HCEC 1CT (cell line): ENCODE data around the gene BIN1.
A peak's percentile ranks its signal among the peaks of the same experiment; 100 is the strongest.
"Not testable (repeated sequence)": the region's sequence is repeated elsewhere in the genome, so short reads cannot be mapped to it uniquely, and the experiment has no call there.

Source experiments
- DNase-seq: peaks from one replicate; pipeline ENCODE4 v3.0.0-alpha.2; 2017

Gene BIN1

DNA sequence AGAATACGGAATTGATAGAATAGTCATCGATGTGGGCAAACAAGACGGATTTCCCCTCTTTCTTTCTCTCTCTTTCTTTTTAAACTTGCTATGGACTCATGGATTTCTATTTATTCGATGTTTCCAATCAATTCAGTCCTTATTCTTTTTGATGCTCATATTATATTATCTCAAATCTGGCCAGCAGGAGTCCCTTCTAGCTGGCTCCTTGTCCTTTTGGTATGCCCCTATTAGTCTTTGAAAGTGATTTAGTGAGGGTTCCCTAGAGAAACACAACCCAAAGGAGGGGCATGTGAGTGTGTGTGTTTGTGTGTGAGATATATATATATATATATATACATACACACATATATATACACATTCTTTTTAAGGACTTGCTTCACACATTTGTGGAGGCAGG is 23.5 kb upstream of the BIN1 start:
- no peak for DNase-seq

DNA sequence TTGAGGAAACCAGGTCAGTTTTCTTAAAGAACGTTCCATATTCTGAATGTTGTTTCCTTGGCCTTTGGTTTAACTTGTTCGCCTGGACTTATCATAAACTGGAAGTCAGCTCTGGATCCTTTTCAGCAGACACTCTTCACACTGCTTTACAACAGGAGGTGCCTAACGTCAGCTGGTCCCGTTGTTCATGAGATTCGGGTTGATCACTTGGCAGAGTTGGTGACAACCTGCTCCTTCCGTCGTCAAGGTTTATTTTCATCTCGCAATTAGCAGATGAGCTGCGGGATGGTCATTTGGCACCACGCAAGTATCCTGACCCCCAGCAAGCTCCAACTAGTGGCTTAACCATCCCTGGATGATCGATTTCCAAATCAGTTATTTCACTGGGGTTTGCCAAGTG is 23.0 kb upstream of the BIN1 start:
- DNase-seq, result no peak

DNA sequence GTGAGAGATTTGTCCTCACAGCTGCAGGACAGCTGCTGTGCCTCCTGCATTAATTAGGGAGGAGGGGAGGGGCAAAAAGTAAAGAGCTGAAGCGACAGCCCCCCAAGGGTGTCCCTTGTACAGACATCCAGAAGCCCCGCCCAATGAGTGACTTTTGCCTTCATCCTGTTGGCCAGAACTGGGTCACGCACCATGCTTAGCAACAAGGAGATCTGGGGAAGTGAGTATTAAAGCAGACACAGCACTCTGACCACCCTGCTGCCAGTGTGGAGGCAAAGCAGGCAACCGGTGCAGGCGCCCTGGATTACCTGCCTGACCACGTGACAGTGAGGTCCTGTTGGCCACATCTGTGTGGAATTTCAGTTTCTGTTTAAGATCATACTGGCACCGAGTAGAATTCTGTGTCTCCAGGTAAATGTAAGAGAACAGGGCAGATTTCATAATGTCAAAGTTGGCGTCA is 21.5 kb upstream of the BIN1 start:
- no peak for DNase-seq

DNA sequence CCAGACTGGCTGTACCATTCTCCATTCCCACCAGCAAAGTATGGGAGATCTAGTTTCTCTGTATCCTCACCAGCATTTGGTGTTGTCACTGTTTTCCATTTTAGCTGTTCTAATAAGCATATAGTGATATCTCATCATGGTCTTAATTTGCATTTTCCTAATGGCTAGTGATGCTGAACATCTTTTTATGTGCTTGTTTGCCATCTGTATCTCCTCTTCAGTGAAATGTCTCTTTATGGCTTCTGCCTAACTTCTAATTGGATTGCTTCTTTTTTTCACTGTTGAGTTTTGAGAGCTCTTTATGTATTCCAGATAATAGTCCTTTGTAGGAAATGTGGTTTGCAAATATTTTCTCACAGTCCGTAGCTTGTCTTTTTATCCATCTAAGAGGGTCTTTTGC is 18.9 kb upstream of the BIN1 start:
- DNase-seq, result no peak

DNA sequence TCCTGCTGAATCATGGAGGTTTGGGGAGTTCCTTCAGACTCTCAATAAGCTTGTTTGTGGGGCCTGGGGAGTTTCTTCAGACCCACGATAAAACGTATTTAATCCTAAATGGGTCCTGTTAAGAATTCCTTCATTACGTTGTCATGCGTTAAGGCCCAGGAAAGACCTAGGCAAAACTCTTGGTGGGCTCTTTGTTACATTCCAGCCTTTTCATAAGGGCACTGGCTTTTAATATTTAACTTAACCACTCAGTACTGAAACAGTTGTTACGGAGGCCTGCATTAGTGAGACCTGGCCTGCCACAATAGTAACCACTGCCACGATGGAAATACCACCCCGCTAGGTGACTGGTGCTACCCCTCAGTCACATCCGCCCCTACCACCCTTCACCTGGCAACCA is 17.5 kb upstream of the BIN1 start:
- DNase-seq, result no peak

DNA sequence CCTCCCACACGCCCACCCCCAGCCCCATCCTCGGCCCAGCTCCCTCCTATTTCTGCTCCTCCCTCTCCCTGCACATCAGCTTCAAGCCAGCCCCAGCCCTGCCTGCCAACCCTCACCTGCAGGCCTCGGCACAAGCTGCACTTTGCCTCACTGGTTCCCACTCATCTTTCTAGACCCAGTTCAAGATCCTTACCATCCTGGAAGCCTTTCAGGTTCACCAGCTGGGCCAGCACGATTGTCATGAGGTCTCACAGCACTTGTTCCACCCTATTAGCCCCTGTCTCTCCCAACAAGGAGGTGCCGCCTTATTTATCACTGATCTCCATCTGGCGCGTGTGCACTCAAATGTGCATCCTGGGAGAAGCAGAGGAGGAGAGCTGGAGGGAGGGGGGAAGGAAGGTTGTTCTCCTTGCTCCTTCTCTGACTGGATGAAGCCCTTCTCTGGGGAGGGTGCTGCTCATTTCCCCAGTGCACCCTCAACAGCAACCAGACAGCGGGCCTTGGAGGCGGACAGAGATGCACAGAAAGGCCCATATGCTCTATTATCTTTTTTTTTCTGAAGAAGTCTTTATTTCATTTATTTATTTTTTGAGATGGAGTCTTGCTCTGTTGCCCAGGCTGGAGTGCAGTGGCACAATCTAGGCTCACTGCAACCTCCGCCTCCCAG is 15.5 kb upstream of the BIN1 start:
- DNase-seq, result no peak

DNA sequence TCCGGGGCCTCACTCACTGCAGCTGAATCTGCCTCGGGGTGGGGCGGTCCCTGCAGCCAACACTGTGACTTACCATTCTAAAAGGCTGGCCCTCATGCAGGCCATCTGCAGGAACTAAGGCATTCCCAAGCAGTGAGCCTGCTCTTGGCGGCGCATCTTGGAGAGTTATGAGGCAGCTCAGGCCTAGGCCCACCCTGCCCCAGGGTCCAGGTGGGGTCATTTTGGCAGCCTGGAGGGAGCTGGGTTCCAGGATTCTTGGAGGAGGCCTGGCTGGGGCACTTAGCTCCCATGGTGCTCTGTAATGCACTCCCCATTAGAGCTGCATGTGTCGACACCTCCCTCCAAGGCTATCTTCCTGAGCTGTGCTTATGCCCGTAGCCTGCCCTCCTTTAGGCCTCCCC is 14.8 kb upstream of the BIN1 start:
- no peak for DNase-seq

DNA sequence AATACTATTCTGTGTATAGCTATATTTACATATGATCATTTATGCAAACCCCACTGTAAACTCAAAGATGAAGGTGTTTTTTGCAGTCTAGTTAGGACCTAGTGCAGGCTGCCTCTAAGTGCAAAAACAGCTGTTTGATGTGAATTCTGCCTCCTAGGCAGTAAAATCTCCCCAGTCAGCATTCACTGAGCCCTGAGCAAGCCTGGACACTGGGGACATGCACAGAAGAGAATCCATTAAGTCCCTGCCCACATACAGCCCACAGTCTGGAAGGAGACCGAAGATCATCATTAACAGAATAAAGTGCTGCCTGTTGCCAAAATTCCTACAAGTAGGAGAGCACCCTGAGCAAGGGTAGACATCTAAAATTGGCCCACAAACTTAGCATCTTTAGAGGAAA is 14.4 kb upstream of the BIN1 start:
- DNase-seq, result no peak

DNA sequence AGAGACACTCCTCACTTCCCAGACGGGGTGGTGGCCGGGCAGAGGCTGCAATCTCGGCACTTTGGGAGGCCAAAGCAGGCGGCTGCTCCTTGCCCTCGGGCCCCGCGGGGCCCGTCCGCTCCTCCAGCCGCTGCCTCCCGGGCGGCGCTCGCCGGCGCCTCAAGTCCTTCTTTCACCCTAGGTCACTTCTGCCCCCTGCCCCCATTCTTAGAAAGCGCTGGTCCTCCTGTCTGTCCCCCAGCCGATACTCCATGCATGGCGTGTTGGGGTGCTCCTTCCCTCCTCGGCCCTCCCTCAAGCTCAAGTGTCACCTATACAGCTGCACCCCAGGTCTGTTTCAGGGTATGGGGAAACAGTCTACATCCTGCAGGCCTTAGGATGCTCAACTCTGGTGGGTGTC is 13.5 kb upstream of the BIN1 start:
- not testable (repeated sequence) for DNase-seq

DNA sequence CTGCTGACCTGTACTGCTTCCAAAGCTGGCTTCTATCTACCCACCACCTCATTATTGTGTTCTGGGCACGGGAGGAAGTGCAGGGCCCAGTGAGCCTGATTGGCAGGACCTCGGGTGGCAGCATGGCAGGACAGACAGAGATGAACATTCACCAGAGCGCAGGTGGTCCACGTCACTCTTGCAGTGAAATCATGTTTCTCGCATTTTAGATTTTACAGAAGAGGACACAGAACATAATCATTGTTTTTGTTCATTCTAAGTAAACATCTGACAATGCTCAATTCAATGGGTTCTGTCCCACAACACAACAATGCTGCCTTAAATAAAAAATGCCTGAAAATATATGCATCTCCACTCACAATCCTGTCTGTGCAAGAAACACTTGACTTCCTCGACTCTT is 11.5 kb upstream of the BIN1 start:
- DNase-seq, result no peak

DNA sequence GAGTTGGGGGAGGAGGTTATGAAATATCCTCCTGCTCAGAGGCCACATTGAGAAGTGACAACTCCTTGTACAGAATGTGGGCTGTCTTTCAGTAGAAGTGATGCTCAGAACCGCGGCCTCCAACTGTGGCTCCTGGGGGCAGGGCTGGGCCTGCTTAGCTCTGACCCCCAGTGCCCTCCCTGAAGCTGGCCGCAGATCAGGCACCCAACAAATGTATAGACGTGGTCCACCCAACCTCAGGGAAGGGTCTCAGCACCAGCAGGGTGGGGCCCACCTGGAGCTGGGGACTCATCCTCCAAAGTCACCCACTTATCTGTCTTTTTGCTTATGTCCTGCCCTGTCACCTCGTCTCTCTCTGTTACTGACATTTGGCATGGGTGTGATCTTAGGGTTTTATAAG is 11.1 kb upstream of the BIN1 start:
- no peak for DNase-seq

DNA sequence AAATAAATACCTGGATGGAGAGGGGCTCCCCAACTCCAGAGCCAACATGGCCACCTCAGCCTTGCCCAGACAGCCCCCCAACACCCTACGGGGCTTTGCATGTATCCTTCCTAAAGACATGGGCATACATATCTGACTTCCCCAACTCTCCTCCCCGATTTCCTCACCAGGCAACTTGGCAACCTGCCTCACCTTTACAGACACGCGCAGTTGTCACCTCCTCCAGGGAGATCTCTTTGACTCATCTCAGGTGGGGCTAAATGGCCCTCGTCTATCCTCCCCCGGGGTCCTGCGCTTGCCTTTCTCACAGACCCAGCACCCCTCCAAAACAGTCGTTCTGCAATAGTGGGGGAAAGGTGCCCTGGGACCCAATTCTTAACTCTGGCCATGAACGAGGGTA is 10.6 kb upstream of the BIN1 start:
- no peak for DNase-seq

DNA sequence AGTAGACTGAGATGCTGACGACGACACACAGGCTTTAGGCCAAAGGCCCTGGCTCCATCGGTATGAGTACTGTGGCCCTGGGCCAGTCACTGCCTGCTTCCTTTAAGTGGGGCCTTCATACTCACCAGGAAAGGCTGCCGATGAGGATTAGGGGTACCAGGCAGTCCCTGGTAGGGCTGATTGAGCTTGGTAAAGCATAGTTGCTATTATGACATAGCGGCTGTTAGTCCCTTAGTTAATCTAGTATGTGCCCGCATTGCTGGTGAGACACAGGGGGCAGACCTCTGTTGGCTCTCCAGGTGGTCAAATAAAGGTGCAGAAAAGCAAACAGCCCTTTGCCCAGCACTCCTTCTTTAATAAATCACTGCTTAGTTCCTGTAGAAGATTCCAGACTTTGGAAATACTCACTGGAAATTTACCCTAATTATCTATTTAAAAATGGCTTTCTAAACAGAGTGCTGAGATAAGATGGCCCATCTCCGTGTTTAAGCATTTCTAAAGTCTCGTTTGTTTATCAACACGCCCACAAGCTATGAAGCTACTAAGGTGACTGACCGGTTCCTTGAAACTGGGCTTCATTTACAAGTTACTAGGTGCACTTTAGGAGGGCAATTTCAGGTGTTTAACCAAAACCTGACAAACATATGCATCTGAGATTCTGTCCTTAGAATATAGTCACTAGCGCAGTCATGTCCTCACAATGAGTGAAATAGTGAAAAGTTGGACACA is 8.7 kb upstream of the BIN1 start:
- DNase-seq, result no peak

DNA sequence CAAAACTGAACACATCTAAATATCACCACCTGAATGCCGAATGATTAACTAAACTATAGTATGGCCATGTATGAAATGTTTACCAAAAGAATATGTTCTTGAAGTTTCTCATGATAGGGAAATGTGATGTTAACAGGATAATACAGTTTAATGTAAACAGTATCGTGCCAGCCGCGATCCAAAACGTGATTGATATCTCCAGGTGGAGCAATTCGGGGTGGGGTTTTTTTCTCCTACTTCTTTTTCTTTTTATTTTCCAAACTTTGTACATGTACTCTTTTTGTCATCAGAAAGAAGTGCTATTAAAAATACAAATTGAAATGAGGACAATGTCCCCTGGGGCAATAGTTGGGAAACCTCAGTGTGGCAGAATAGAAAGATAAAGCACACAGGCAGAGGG is 4.0 kb upstream of the BIN1 start:
- DNase-seq, result no peak

DNA sequence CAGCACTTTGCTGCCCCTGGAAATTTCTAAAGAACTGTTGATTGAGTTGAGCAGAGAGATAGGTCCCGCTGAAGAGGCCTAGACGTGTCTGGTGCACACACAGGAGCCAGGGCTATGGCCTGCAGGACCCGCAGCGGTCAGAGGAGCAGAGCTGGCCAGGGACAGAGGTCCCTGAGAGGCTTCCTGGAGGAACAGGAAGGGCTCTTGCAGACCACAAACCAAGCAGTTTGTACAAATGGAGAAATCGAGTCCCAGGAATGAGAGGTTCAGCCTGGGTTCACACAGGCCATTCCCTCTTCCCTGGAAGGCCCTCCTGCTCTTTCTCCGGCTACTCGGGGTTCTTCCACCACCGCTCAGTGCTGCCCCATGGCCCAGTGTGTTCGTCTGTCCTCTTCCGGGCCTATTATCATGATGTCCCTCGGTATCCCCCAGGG is 1.2 kb upstream of the BIN1 start:
- no peak for DNase-seq

DNA sequence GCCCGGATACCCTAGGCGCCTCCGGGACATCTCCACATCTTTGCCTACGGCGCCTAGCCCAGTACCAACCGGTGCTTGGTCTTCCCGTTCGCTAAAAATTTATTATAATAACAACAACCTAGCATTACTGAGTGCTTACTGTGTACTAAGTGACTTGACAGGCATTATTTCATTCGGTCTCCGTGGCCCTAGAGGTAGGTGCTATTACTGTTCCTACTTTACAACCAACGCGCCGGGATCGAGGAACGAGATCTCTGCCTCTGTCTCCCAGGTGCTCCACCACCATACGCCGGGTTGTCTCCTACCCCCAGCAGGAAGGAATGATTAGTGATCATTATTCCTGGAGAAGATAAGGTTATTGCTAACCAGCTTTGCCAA is 657 bp upstream of the BIN1 start:
- no peak for DNase-seq

DNA sequence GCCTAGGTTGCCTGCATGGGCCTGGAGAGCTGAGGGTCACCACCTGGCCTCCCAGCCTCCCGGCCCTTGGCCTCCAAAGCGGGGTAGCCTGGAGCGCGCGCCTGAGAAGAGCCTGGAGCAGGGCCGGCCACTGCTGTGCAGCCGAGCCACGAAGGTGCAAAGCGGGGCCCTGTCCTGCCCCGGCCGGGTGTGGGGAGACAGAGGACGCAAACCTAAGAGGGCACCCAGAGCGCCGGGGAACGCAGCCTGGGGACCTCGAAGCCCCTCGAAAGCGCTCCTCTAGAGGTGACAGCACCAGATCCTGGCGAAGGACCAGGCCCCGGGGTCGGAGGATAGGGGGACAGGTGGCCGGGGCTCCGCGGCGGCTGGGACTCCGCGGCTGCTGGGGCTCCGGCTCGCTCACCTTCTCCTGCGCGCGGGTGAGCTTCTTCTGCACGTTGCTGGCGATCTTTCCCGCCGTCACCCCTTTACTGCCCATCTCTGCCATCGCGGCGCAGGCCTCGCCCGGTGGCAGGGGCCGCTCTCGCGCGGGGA is 430 bp downstream of the BIN1 start:
- DNase-seq, result no peak

DNA sequence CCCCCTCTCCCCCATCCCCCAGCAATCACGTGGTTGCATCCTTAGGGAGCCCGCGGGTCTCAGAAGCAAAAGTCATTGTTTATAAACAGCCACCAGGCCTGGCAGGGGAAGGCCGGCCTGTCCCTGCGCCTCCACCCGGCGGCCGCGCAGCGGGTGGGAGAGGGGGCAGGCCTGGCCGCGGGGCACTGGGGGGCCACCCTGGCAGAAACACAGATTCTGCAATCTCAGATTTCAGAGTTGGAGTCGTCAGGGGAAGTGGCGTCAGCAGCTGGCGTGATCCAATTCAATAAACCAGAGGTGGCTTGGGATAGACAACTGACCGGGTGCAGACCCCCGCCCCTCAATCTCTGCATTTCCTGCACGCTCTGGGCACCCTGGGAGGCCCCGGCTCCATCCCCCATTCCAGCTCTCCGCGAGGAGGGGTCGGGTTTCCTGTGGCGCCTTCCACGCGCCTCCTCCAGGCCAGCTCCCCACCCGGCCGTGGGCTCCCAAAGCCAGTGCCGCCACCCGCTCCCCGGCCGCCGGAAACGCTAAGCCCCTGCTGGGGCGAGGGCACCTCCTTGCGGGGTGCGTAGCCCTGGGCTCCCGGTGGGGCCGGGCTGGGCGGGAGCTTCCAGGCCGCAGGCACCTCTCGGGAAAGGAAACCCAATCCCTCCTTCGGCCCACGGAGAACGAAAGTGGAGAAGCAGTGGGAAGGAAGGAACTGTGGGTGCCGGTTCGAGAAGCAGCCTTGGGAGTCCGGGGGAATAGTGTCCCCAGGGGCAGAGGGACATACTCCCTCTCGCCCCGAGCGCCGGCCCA is 1.1 kb downstream of the BIN1 start:
- DNase-seq, result peak; percentile 27

DNA sequence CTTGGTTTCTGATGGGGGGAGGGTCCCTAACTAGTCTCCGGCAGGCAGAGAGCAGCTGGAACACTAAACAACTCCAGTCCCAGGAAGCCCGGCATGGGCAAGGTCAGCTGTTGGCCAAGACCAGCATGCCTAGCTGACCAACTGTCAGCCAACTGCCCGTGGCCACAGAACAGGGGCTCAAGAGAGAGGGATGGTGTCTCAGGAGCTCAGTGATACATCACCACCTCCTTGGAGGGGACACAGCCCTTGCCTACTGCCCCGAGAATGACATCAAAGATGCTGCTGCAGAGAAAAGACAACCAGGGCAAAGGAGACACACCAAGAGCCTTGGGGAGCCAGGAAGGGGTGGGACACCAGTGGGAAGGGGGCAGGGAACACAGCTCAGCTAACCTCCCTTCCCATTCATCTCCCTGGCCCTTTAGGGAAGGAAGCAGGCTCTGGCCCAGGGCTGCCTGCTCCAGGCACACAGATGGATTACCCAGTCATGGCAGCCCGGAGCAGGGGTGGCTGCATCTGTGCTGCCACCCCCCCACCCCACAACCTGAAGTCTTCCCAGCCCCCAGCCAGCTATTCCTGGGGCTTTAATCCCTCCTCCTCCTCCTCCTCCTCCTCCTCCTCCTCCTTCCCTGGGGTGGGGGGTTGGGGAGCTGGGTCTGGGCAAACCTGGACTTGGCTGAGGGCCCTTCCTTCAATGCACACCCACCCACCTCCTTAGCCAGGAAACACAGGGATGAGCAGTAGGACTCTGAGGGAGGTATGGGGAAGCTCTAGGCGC is 1.9 kb downstream of the BIN1 start:
- no peak for DNase-seq

DNA sequence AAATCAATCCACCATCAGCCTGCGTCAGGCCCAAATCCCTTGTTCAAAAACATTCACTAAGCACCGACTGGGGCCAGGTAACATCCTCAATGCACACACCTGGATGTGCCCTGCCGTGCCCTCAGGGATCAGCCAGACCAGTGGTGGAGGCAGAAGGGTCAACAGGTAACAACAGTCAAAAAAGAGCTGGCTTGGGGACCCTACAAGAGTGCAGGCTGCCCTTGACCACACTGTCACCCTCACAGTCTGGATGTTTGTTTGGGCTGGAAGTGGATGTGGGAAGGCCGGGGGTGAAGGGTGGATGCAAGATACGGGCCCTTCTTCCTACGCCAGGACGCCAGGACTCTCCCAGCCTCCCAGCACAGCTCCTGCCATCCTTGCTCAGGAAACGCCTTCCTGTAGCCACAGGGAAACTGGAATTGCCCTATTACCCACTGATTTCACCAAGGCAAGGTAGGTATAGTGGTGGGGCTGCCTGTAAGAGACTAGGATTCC is 2.7 kb downstream of the BIN1 start:
- DNase-seq, result no peak

DNA sequence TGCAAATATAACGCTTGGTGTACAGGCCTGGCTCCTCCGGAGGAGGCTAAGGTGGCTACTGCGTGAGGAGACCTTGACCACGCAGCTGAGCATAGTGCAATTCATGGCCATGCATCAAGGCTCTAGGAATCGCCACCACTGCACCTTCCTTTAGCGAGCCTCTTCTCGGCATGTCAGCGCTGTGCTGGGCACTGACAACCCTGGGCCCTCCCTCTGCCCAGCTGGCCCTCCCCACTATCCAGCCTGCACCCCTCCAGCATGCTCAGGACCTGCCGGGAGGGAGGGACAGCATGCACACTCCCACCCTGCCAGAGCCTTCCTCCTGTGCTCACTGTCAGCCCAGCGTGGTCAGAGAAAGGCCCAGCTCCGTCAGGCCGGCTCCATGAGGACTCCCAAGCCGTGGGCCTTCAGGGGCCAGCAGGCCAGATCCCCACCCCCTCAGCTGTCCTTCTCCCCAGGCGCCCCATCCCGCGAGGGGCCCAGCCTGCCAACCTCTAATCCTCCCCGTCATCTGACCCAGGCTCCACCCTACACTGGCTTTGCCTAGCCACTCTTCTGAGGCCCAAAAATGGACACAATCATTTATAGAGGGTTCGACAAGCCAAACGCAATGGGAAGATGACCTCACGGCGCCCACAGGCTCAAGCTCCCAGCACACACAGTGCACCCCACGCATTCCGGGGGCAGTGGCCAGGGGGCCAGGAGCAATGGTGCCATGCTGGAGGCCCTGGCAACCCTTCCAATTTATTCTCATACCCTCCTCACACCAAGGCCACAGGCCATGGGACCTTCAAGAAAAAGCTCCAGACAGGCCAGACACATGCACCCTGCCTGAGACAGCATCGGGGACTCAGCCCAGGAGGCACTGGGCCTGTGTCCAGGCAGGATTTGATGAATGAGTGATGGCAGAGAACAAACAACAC is 3.5 kb downstream of the BIN1 start:
- DNase-seq, result no peak
